ENCODE measurements around the gene MCM8. TPM values are rescaled to one million over a fixed set of nuclear protein-coding genes. Genes with fewer than 3 reads are reported as not detected.

Gene MCM8
- total and polyA plus RNA-seq, 4 donors: 0.49 to 11.0 (median 1.5) TPM

- Histone ChIP-seq H3K4me1 (ENCODE audit: control insufficient read depth in 4 of 4, insufficient read depth in 4 of 4, low read length in 3 of 4) (peaks cover 1 to 43% (median 34%) of the 10 kb centered on the region in 4 donors), H3K36me3 (ENCODE audit: control insufficient read depth in 4 of 4, insufficient read depth in 3 of 4, low read depth in 1 of 4, low read length in 3 of 4) (peaks cover 6 to 24% (median 12%) of the 10 kb centered on the region in 4 donors), H3K27me3 (ENCODE audit: control insufficient read depth in 4 of 4, insufficient read depth in 4 of 4, low read length in 3 of 4) (no peaks in the 10 kb centered on the region), H3K27ac (ENCODE audit: low read depth in 1 of 2, low read length in 2 of 2) (peak overlapping the region; percentile 54 to 84), H3K9me3 (ENCODE audit: control insufficient read depth in 4 of 4, low read length in 3 of 4) (no peaks in the 10 kb centered on the region), H3K9ac (ENCODE audit: low read depth in 1 of 2, low read length in 2 of 2) (peak overlapping the region in 1 of 2 donors; percentile 85), H3K4me3 (ENCODE audit: low read depth in 1 of 3, low read length in 3 of 3) (peak overlapping the region; percentile 46 to 99 (median 95))
- WGBS: 24% methylated on average over 5 of the region's 5 CpGs
- no peak for DNase-seq (ENCODE audit: low spot score)
- TF ChIP-seq RAD21 (IDR thresholded peaks at IDR 0.05): no peak
- no peak for TF ChIP-seq FOXA1 (IDR thresholded peaks at IDR 0.05)
- no peak for TF ChIP-seq FOXA2 (IDR thresholded peaks at IDR 0.05)
- TF ChIP-seq YY1 (IDR thresholded peaks at IDR 0.05): no peak
- TF ChIP-seq, protein P1, sequence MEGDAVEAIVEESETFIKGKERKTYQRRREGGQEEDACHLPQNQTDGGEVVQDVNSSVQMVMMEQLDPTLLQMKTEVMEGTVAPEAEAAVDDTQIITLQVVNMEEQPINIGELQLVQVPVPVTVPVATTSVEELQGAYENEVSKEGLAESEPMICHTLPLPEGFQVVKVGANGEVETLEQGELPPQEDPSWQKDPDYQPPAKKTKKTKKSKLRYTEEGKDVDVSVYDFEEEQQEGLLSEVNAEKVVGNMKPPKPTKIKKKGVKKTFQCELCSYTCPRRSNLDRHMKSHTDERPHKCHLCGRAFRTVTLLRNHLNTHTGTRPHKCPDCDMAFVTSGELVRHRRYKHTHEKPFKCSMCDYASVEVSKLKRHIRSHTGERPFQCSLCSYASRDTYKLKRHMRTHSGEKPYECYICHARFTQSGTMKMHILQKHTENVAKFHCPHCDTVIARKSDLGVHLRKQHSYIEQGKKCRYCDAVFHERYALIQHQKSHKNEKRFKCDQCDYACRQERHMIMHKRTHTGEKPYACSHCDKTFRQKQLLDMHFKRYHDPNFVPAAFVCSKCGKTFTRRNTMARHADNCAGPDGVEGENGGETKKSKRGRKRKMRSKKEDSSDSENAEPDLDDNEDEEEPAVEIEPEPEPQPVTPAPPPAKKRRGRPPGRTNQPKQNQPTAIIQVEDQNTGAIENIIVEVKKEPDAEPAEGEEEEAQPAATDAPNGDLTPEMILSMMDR (IDR thresholded peaks at IDR 0.05; ENCODE audit: low read depth, low read length, missing input control): no peak
- no peak for TF ChIP-seq GABPA (IDR thresholded peaks at IDR 0.05 in 1 of 2, conservative IDR thresholded peaks at IDR 0.05 in 1 of 2)
- peak in 1 of 2 donors; percentile 8 for TF ChIP-seq RXRA (IDR thresholded peaks at IDR 0.05)
- TF ChIP-seq REST (IDR thresholded peaks at IDR 0.05): no peak
- no peak for TF ChIP-seq MAX (IDR thresholded peaks at IDR 0.05)
- TF ChIP-seq ZBTB33 (IDR thresholded peaks at IDR 0.05): no peak
- TF ChIP-seq JUND (IDR thresholded peaks at IDR 0.05): peak; percentile 64 to 76
- TF ChIP-seq ATF3 (IDR thresholded peaks at IDR 0.05): peak; percentile 21
- TF ChIP-seq SP1 (IDR thresholded peaks at IDR 0.05): no peak
- TF ChIP-seq HNF4A (conservative IDR thresholded peaks at IDR 0.05): peak in 1 of 2 donors; percentile 33
- no peak for TF ChIP-seq NR2F2 (IDR thresholded peaks at IDR 0.05)
- no peak for TF ChIP-seq EGR1 (IDR thresholded peaks at IDR 0.05; ENCODE audit: low read depth in 2 of 2)
- TF ChIP-seq TAF1 (conservative IDR thresholded peaks at IDR 0.05): no peak
- no peak for TF ChIP-seq HNF4G (IDR thresholded peaks at IDR 0.05)
Observed at GRCh38 chr20:6008254-6008653, 57.8 kb downstream of the MCM8 start.

Measured in liver (tissue), 9 donors.